ENCODE measurements around the gene SLC25A13. TPM values are rescaled to one million over a fixed set of nuclear protein-coding genes. Genes with fewer than 3 reads are reported as not detected.

Gene SLC25A13
- total and polyA plus RNA-seq, 2 of the 8 experiments (the other 6 are each of a cell fraction or from before 2014, with no cell fraction given): 30.8 to 85.4 TPM

GRCh38 chr7:96297876-96298275, 24.0 kb downstream of the SLC25A13 start (continued):
- TF ChIP-seq CHD7 (IDR thresholded peaks at IDR 0.05; ENCODE audit: insufficient replicate concordance, low read length) (no peak), YY1 (IDR thresholded peaks at IDR 0.05; ENCODE audit: low read depth, low read length) (no peak), USF2 (IDR thresholded peaks at IDR 0.05; ENCODE audit: low read length) (no peak), KDM1A (IDR thresholded peaks at IDR 0.05; ENCODE audit: borderline replicate concordance, low read length) (no peak), TBP (IDR thresholded peaks at IDR 0.05; ENCODE audit: low read depth, low read length) (no peak), CBX5 (IDR thresholded peaks at IDR 0.05; ENCODE audit: low read depth, low read length) (no peak), KDM4A (IDR thresholded peaks at IDR 0.05; ENCODE audit: low read depth, low read length, severe bottlenecking) (no peak)

Data from H1 (cell line).